ENCODE measurements around the gene CNDP1.

Gene CNDP1

DNA sequence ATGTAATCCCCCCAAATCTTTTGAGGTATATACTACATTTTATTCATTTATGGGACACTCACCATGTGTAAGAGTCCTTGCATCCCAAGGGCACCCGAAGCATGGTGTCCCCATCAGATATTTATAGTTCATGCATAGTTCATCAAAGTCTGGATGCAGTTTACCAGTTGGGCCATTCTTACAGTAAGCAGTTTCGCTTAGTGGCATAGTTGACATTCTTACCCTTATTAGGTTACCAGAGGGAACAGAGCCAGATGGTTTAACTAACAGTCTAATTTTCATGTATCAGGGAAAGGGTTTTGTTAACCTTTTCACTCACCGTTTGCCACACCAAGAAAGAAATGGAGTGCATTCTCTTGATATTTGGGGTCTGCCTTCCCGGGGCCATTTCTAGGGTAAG is 70.5 kb downstream of the CNDP1 start:
- TF ChIP-seq, protein P1, sequence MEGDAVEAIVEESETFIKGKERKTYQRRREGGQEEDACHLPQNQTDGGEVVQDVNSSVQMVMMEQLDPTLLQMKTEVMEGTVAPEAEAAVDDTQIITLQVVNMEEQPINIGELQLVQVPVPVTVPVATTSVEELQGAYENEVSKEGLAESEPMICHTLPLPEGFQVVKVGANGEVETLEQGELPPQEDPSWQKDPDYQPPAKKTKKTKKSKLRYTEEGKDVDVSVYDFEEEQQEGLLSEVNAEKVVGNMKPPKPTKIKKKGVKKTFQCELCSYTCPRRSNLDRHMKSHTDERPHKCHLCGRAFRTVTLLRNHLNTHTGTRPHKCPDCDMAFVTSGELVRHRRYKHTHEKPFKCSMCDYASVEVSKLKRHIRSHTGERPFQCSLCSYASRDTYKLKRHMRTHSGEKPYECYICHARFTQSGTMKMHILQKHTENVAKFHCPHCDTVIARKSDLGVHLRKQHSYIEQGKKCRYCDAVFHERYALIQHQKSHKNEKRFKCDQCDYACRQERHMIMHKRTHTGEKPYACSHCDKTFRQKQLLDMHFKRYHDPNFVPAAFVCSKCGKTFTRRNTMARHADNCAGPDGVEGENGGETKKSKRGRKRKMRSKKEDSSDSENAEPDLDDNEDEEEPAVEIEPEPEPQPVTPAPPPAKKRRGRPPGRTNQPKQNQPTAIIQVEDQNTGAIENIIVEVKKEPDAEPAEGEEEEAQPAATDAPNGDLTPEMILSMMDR (IDR thresholded peaks at IDR 0.05; ENCODE audit: low read depth, low read length), result no peak
- no peak overlapping the region for H3K4me3 ChIP-seq (ENCODE audit: low read depth, low read length)
- H3K27me3 ChIP-seq (ENCODE audit: insufficient read depth, low read depth, severe bottlenecking), result no peaks in the 10 kb centered on the region
- no peaks in the 10 kb centered on the region for H3K9me3 ChIP-seq (ENCODE audit: severe bottlenecking)
- H3K36me3 ChIP-seq, result no peaks in the 10 kb centered on the region
- no peak for DNase-seq
- no peak overlapping the region for H3K27ac ChIP-seq

DNA sequence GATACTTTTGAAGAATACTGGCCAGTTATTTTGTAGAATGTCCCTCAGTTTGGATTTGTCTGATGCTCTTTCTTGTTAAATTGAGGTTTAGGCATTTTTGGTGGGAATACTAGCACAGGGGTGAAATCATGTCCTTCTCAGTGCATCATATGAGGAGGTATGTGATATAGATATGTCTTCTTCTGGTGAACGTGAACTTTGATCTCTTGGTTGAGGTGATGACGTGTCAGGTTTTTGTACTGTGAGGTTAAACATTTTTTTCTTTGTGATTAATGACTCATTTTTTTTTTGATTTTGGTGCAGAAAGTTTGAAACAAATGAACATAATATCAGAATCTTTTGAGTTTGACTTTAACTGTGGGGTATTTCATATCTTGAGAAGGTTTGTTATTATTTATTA is 74.4 kb downstream of the CNDP1 start:
- Histone ChIP-seq H3K27ac (no peak overlapping the region), H3K4me3 (ENCODE audit: low read depth, low read length) (no peak overlapping the region), H3K9me3 (ENCODE audit: severe bottlenecking) (no peaks in the 10 kb centered on the region), H3K36me3 (no peaks in the 10 kb centered on the region), H3K27me3 (ENCODE audit: insufficient read depth, low read depth, severe bottlenecking) (no peaks in the 10 kb centered on the region)
- TF ChIP-seq, protein P1 (IDR thresholded peaks at IDR 0.05; ENCODE audit: low read depth, low read length), result no peak
- DNase-seq, result no peak

DNA sequence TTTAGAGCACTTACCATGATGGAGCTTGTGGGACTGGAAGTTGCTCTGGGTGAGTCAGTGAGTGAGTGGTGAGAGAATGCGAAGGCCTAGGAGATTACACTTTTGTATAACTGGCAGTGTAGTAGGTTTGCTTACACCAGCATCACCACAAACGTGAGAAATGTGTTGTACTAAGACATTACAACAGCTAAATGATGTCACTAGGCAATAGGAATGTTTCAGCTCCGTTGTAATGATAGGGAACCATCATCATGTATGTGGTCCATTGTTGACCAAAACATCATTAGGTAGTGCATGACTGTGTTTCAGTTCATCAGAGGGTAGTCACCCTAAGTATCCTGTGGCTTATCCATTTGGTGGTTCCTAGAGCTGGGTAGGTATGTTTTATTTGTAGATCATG is 75.2 kb downstream of the CNDP1 start:
- no peak overlapping the region for H3K27ac ChIP-seq
- H3K36me3 ChIP-seq, result no peaks in the 10 kb centered on the region
- no peaks in the 10 kb centered on the region for H3K9me3 ChIP-seq (ENCODE audit: severe bottlenecking)
- TF ChIP-seq, protein P1 (IDR thresholded peaks at IDR 0.05; ENCODE audit: low read depth, low read length), result no peak
- no peak for DNase-seq
- H3K27me3 ChIP-seq (ENCODE audit: insufficient read depth, low read depth, severe bottlenecking), result no peaks in the 10 kb centered on the region
- H3K4me3 ChIP-seq (ENCODE audit: low read depth, low read length), result no peak overlapping the region

DNA sequence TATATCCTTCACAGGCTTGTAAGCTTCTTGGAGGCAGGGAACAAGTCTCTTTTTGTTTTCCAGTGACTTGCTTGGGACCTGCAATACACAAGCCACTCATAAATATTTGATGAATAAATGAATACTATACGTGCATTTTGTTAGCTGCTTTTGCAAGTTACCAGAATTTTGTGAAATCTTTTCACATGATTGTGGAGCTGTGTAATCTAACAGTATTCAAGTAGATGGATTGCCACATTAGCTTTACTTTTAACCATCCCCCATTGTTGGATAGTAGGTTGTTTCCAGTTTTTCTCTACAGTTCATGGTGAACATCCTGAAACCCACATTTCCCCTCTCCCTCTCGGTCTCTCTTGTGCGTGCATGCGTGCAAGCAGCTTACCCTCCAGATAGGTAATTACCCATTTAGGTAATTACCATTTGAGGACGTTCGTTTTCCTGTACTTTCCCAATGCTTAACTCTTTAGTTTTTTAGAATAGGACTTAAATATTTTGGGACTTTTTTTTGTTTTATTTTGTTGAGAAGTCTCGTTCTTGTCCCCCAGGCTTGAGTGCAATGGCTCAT is 75.8 kb downstream of the CNDP1 start:
- DNase-seq, result no peak
- TF ChIP-seq, protein P1 (IDR thresholded peaks at IDR 0.05; ENCODE audit: low read depth, low read length), result no peak
- Histone ChIP-seq H3K9me3 (ENCODE audit: severe bottlenecking) (no peaks in the 10 kb centered on the region), H3K27ac (no peak overlapping the region), H3K36me3 (no peaks in the 10 kb centered on the region), H3K27me3 (ENCODE audit: insufficient read depth, low read depth, severe bottlenecking) (no peaks in the 10 kb centered on the region), H3K4me3 (ENCODE audit: low read depth, low read length) (no peak overlapping the region)

DNA sequence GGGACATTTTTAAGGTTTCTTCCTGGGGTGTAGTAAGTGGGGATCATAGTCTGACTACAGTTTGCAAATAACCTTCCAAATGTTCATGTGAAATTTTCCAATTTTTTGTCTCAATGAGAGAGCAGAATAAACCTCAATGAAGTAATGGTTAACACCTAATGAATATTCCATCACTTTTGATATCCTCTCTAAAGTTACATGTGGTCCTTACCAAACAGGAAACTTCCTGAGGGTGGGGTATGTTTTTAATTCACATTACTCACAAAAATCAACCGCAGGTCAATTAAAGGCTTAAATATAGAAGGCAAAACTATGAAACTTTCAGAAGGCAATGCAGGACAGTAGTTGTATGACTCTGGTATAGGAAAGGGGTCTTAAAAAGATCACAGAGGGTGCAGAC is 76.6 kb downstream of the CNDP1 start:
- DNase-seq, result no peak
- Histone ChIP-seq H3K36me3 (no peaks in the 10 kb centered on the region), H3K4me3 (ENCODE audit: low read depth, low read length) (no peak overlapping the region), H3K27me3 (ENCODE audit: insufficient read depth, low read depth, severe bottlenecking) (no peaks in the 10 kb centered on the region), H3K9me3 (ENCODE audit: severe bottlenecking) (no peaks in the 10 kb centered on the region), H3K27ac (no peak overlapping the region)
- TF ChIP-seq, protein P1 (IDR thresholded peaks at IDR 0.05; ENCODE audit: low read depth, low read length), result no peak

DNA sequence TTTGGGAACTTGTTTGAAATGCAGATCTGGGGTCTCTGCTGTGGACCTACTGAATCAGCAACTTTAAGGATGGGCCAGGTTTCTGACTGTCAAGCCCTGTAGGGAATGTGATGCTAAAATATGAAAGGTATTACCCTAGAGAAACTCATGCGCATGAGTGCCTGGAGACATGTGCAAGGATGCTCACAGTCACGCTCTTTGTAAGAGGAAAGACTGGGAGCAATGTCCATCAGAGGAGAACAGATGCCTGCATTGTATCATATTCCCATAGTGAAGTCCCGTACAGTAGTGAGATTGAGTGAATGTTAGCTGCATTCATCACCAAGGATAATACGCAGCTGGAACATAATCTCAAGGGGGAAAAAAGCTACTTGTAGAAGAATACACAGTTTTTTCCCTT is 77.5 kb downstream of the CNDP1 start:
- no peak for DNase-seq
- Histone ChIP-seq H3K27ac (no peak overlapping the region), H3K4me3 (ENCODE audit: low read depth, low read length) (no peak overlapping the region), H3K9me3 (ENCODE audit: severe bottlenecking) (no peaks in the 10 kb centered on the region), H3K27me3 (ENCODE audit: insufficient read depth, low read depth, severe bottlenecking) (no peaks in the 10 kb centered on the region), H3K36me3 (no peaks in the 10 kb centered on the region)
- TF ChIP-seq, protein P1 (IDR thresholded peaks at IDR 0.05; ENCODE audit: low read depth, low read length), result no peak

Measured in WERI-Rb-1 (cell line).